Choroid plexus epithelial cell (primary cell): ENCODE results near the gene DOCK10.

ENCODE experiments used
- DNase-seq: peaks from one replicate; pipeline ENCODE4 v3.0.0-alpha.2; 2010; ENCODE audit warnings: low read depth
- H3K4me3 ChIP-seq: 2 replicates; pipeline ENCODE4 v1.5.1; 2011; ENCODE audit warnings: low read depth, mild to moderate bottlenecking, control low read depth, low read length, moderate library complexity
- CTCF ChIP-seq: conservative IDR thresholded peaks from 2 replicates; pipeline ENCODE4 v1.5.1; 2011; ENCODE audit warnings: low read depth, mild to moderate bottlenecking, control low read depth, inconsistent platforms, low read length, moderate library complexity

Gene DOCK10

GRCh38 chr2:224833986-224834385, 208.3 kb downstream of the DOCK10 start:
- no peak for TF ChIP-seq CTCF
- DNase-seq = no peak
- H3K4me3 ChIP-seq = no peak overlapping the region

- DNase-seq = no peak
- no peak overlapping the region for H3K4me3 ChIP-seq
- TF ChIP-seq CTCF = no peak
Observed at GRCh38 chr2:224832207-224832606, 210.1 kb downstream of the DOCK10 start.

GRCh38 chr2:224831530-224831929, 210.7 kb downstream of the DOCK10 start:
- no peak for TF ChIP-seq CTCF
- H3K4me3 ChIP-seq = no peak overlapping the region
- no peak for DNase-seq

- no peak overlapping the region for H3K4me3 ChIP-seq
- no peak for DNase-seq
- TF ChIP-seq CTCF = no peak
Observed at GRCh38 chr2:224820283-224820991, 221.8 kb downstream of the DOCK10 start.

GRCh38 chr2:224819075-224819474, 223.2 kb downstream of the DOCK10 start:
- DNase-seq = no peak
- no peak for TF ChIP-seq CTCF
- no peak overlapping the region for H3K4me3 ChIP-seq

GRCh38 chr2:224817676-224818075, 224.6 kb downstream of the DOCK10 start:
- no peak for DNase-seq
- no peak for TF ChIP-seq CTCF
- H3K4me3 ChIP-seq = no peak overlapping the region

- H3K4me3 ChIP-seq = peak overlapping the region; percentile 3
- peak; percentile 88 for DNase-seq
- no peak for TF ChIP-seq CTCF
Observed at GRCh38 chr2:224816816-224817215, 225.5 kb downstream of the DOCK10 start.
